ENCODE results near the gene JAM2. TPM values are rescaled to one million over a fixed set of nuclear protein-coding genes. Genes with fewer than 3 reads are reported as not detected.
"Not testable (repeated sequence)": the region's sequence is repeated elsewhere in the genome, so short reads cannot be mapped to it uniquely, and the experiment has no call there.

Gene JAM2
- total RNA-seq, 6 donors from 2014 or later: 7.8 to 29.3 (median 11.2) TPM

DNA sequence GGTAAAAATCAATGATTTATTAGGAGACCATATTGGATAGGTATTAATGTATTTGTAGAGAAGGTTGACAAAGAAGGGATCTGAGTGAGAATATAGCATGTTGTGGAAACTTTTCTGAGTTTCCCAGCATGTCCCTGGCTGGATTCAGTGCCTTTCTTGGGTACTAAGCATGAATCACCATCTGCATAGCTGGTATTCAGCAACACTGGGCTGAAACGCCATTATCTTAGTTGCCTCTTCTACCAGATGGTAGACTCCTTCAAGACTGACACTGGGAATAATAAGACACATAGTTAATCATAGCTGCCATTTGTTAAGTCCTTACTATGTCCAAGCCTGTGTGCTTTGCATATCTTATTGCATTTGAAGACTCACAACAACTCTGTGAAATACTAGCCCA, 50.2 kb downstream of the JAM2 start:
- no peaks in the 10 kb centered on the region for H3K27me3 ChIP-seq
- H3K36me3 ChIP-seq: peaks cover 0 to 5% (median 0%) of the 10 kb centered on the region in 4 donors
- H3K4me3 ChIP-seq: no peak overlapping the region
- peaks cover 0 to 19% (median 5%) of the 10 kb centered on the region in 4 donors for H3K4me1 ChIP-seq
- 83 to 90% methylated on average over 1 of the region's 1 CpG for WGBS, 2 donors
- peak overlapping the region in 2 of 4 donors; percentile 49 to 73 for H3K27ac ChIP-seq
- no peak for ATAC-seq (ENCODE audit: low FRiP score in 2 of 2)
- no peaks in the 10 kb centered on the region for H3K9me3 ChIP-seq
- no peak for DNase-seq
- no peak for TF ChIP-seq POLR2A (IDR thresholded peaks at IDR 0.05)
- no peak for TF ChIP-seq EP300 (IDR thresholded peaks at IDR 0.05)
- TF ChIP-seq POLR2AphosphoS5 (IDR thresholded peaks at IDR 0.05): no peak
- TF ChIP-seq, protein P1, sequence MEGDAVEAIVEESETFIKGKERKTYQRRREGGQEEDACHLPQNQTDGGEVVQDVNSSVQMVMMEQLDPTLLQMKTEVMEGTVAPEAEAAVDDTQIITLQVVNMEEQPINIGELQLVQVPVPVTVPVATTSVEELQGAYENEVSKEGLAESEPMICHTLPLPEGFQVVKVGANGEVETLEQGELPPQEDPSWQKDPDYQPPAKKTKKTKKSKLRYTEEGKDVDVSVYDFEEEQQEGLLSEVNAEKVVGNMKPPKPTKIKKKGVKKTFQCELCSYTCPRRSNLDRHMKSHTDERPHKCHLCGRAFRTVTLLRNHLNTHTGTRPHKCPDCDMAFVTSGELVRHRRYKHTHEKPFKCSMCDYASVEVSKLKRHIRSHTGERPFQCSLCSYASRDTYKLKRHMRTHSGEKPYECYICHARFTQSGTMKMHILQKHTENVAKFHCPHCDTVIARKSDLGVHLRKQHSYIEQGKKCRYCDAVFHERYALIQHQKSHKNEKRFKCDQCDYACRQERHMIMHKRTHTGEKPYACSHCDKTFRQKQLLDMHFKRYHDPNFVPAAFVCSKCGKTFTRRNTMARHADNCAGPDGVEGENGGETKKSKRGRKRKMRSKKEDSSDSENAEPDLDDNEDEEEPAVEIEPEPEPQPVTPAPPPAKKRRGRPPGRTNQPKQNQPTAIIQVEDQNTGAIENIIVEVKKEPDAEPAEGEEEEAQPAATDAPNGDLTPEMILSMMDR (IDR thresholded peaks at IDR 0.05): no peak

DNA sequence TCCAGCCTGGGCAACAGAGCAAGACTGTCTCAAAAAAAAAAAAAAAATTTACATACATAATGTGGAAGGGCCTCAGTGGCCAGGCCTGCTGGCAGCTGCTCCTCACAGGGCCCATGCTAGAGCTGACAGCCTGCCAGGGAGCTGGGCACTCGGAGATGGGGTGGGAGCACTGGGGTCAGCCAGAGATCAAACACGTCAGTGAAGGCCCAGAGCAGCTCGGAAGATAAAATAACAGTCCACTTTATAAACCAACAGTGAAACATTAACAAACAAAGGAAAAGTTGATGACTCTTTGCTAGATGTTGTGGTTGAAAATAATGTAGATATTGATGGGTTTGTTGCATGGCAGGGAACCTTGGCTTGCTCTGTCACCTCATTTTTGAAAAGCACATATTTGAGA, 52.9 kb downstream of the JAM2 start:
- Histone ChIP-seq H3K36me3 (peaks cover 0 to 7% (median 0%) of the 10 kb centered on the region in 4 donors), H3K27me3 (no peaks in the 10 kb centered on the region), H3K27ac (peak overlapping the region in 3 of 4 donors; percentile 27 to 42 (median 33)), H3K9me3 (no peaks in the 10 kb centered on the region), H3K4me3 (no peak overlapping the region), H3K4me1 (peaks cover 0 to 13% (median 5%) of the 10 kb centered on the region in 4 donors)
- DNase-seq (peak; percentile 26 to 38), ATAC-seq (ENCODE audit: low FRiP score in 2 of 2) (peak in 1 of 2 donors; percentile 40)
- 55 to 65% methylated on average over 3 of the region's 3 CpGs for WGBS, 2 donors
- TF ChIP-seq POLR2AphosphoS5 (IDR thresholded peaks at IDR 0.05) (peak in 1 of 2 donors; percentile 43), POLR2A (IDR thresholded peaks at IDR 0.05) (no peak)

DNA sequence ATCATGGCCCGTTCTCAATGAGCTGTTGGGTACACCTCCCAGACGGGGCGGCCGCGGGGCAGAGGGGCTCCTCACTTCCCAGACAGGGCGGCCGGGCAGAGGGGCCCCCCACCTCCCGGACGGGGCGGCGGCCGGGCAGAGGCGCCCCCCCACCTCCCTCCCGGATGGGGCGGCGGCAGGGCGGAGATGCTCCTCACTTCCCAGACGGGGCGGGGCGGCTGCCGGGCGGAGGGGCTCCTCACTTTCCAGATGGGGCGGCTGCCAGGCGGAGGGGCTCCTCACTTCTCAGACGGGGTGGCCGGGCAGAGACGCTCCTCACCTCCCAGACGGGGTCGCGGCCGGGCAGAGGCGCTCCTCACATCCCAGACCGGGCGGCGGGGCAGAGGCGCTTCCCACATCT, 56.4 kb downstream of the JAM2 start:
- WGBS, 2 donors: 98 to 100% methylated on average over 2 to 25 of the region's 36 CpGs
- ATAC-seq (ENCODE audit: low FRiP score in 2 of 2); H3K27ac ChIP-seq; H3K9me3 ChIP-seq; H3K36me3 ChIP-seq; H3K4me1 ChIP-seq; H3K4me3 ChIP-seq; H3K27me3 ChIP-seq: not testable (repeated sequence)
- peak in 1 of 2 donors; percentile 79 for DNase-seq

DNA sequence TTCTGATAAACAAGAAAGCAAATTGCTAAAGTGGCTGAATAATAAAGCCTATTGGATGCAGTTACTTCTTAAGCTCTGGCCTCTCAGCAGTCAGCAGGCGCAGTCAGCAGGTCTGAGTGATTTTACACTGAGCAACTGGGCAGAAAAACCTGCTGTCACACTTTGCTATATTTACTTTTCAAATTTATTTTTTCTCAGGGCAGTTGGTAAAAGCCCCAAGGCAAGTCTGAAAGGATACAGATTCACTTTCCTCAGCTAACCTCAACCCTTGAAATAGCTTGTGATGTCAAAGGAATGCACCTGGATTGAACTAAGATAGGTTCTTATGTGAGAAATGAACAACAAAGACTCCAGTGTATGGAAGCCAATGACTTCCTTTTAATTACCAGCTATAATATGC, 61.7 kb downstream of the JAM2 start:
- TF ChIP-seq POLR2AphosphoS5 (IDR thresholded peaks at IDR 0.05) (no peak), POLR2A (IDR thresholded peaks at IDR 0.05) (no peak), EP300 (IDR thresholded peaks at IDR 0.05) (no peak)
- TF ChIP-seq, protein P1 (IDR thresholded peaks at IDR 0.05): no peak
- peaks cover 0 to 8% (median 0%) of the 10 kb centered on the region in 4 donors for H3K4me1 ChIP-seq
- H3K9me3 ChIP-seq: no peaks in the 10 kb centered on the region
- H3K27ac ChIP-seq: peak overlapping the region in 2 of 4 donors; percentile 20 to 82
- WGBS, 2 donors: 96 to 97% methylated on average over 1 of the region's 1 CpG
- no peaks in the 10 kb centered on the region for H3K27me3 ChIP-seq
- ATAC-seq (ENCODE audit: low FRiP score in 2 of 2): no peak
- no peaks in the 10 kb centered on the region for H3K36me3 ChIP-seq
- DNase-seq: no peak
- H3K4me3 ChIP-seq: no peak overlapping the region

DNA sequence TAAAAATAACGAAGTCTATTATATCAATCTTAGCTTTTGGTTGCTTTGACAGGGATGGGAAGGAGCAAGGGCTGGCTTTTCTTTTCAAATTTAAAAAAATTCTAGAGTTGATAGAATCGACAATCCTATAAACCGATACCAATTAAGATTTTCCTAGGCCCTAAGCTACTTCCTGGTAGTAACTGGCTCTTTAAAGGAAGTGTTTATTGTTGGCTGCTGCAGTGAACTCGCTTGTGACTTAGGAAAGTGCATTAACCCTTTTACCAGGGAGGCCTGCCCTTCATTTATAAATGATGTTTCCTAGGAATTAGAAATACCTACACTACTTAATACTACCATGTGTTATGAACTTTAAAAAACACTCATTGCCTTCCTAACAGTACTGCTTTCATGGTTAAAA, 62.5 kb downstream of the JAM2 start:
- H3K27ac ChIP-seq: peak overlapping the region in 3 of 4 donors; percentile 20 to 82 (median 70)
- ATAC-seq (ENCODE audit: low FRiP score in 2 of 2): no peak

More for the DNA sequence above, 62.5 kb downstream of the JAM2 start:
- no peaks in the 10 kb centered on the region for H3K36me3 ChIP-seq
- H3K9me3 ChIP-seq: no peaks in the 10 kb centered on the region
- TF ChIP-seq, protein P1 (IDR thresholded peaks at IDR 0.05): no peak
- TF ChIP-seq POLR2AphosphoS5 (IDR thresholded peaks at IDR 0.05) (no peak), POLR2A (IDR thresholded peaks at IDR 0.05) (no peak), EP300 (IDR thresholded peaks at IDR 0.05) (no peak)
- H3K27me3 ChIP-seq: no peaks in the 10 kb centered on the region
- no peak overlapping the region for H3K4me3 ChIP-seq
- WGBS, 2 donors: 44 to 59% methylated on average over 4 of the region's 4 CpGs
- DNase-seq: no peak
- peaks cover 0 to 8% (median 0%) of the 10 kb centered on the region in 4 donors for H3K4me1 ChIP-seq
